GM19240 (cell line): ENCODE data around the gene CRYAB.

Experiments
- DNase-seq: peaks from one replicate; pipeline ENCODE4 v3.0.0; 2011; ENCODE audit warnings: low spot score; ENCODE audit not compliant: insufficient read length

The CRYAB gene, protein sequence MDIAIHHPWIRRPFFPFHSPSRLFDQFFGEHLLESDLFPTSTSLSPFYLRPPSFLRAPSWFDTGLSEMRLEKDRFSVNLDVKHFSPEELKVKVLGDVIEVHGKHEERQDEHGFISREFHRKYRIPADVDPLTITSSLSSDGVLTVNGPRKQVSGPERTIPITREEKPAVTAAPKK

DNA sequence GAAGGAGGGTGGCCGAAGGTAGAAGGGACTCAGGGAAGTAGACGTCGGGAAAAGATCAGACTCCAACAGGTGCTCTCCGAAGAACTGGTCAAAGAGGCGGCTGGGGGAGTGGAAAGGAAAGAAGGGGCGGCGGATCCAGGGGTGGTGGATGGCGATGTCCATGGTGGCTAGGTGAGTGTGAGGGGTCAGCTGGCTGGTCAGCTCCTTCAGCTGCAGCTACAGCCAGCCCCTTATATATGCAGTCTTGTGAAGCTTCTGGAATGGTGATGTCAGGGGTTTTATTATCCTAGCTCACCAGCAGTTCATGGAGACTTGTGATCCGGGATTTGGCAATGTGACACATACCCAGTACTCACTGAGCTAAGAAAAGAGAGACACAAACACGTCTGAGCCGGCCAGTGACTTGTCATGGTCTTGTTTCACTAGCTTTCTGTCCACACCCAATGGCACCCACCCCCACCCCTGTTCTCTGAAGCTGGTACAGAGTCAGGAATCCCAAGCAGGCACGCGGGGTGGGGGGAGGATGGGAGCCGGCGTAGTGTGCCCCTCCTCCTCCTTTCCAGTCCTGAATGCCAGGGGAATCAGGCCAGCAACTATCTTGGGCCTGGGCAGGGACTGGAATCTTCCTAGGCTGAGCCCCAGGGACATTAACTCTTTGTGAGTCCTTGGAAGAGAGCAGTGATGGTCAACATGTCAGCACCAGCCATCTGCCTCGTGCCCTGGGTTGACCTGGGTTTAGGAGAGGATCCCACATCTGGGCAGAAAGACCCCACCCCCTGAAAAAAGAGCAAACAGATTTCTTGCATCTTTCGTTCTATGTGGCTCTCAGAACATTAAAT is at the start of gene CRYAB:
CRYAB (minus strand) TSS at position 208 of the 839 bp plus-strand sequence; CDS start at position 162, 46 bp downstream.
- no peak for DNase-seq

DNA sequence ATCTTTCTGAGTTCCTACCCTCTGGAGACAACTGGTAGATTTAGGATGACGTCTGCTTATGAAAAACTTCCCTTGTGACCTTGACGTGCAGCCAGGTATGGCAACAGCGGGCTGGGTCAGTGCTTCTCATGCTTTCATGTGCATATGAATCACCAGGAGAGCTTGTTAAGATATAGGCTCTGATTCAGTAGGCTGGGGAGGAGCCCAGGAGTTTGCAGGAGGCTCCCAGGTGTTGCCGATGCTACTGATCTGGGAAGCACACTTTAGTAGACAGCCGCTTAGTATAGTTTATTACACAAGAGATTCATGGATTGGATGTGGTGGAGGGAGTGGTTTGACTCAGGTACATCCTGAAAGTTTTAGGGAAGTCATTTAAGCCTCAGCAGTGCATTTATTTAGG is 49.3 kb upstream of the CRYAB start:
- DNase-seq = no peak

DNA sequence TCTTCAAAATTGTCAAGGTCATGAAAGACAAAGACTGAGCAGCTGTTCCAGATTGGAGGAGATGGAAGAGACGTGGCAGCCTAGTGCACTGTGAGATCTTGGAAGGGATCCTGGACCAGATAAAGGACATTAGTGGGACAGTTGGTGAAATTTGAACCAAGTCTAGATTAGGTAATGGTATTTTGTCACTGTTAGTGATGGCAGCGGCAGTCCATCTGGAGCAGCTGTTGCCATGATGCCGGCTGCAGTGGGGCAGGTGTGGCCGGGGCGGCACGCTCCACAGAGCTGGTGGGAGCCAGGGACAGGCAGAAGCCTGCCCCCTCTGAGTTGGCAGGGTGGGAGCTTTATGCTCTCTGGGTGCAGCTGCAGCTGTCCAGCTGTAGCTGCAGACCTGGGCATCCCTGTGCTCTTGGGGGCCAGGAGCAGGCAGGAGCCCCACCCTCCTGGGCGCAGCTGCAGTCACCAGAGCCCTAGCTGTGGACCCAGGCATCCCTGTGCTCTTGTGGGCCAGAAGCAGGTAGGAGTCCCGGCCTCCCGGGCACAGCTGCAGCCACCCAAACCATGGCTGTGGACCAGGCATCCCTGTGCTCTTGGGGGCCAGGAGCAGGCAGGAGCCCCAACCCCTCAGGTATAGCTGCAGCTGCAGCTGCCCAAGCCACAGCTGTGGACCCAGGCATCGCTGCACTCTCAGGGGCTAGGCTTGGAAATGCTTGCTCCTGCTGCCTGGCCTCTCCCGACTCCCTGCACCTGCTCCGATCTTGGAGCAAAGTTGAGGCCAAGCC is 46.3 kb upstream of the CRYAB start:
- no peak for DNase-seq

DNA sequence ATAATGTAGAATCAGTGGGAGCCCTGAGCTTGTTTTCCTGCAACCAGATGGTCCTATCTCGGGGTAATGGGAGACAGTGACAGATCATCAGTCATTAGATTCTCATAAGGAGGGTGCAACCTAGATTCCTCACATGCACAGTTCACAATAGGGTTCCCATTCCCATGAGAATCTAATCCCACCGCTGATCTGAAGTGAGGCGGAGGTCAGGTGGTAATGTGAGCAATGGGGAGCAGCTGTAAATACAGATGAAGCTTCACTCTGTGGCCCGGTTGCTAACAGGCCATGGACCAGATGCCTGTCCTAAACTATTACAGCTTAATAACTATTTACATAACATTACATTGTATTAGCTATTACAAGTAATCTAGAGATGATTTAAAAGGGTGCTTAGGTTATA is 42.6 kb upstream of the CRYAB start:
- DNase-seq = no peak

DNA sequence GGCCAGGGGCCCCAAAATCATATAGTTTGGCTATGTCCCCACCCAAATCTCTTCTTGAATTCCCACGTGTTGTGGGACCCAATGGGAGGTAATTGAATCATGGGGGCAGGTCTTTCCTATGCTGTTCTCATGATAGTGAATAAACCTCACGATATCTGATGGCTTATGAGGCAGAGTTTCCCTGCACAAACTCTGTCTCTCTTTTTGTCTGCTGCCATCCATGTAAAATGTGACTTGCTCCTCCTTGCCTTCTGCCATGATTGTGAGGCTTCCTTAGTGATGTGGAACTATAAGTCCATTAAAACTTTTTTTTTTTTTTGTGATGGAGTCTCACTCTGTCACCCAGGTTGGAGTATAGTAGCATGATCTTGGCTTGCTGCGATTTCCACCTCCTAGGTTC is 40.0 kb upstream of the CRYAB start:
- DNase-seq = no peak

DNA sequence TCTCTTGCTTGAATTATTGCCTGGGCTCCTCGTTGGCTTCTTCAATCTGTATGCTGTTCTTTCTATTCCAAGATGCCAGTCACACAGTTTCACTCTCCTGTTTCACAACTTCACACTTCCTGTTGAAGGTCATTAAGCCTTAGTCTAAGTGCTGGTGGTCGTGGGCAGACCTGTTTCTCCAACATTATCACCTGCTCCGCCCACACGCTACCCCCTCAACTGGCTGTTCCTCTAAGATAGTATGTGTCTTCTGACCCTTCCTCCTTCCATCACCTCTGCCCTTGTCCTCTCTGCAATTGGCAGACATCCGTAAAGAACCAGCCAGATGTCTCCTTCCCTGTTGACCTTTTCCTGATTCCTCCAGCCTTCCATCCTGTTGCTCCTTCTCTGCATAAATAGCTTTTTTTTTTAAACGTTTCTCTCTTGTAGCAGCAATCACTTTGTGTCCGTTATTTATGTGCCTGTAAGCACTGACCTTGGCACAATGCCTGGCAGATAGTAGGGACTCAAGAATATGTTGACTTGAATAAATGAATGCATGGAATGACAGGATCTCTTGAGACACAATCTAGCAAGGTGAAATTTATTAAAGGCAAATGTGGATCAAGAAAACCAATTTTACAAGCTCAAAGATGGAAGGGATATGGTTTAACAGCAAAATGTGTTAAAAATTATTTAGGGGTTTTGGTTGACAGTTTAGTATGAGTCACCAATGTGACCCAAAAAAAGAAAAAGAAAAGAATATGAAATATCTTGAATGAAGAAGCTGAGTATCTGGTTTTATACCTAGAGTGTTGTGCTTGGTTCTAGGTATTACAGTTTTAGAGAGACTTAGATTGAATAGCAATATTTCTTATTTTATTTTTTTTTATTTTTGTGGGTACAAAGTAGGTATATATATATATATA is 38.2 kb upstream of the CRYAB start:
- no peak for DNase-seq

DNA sequence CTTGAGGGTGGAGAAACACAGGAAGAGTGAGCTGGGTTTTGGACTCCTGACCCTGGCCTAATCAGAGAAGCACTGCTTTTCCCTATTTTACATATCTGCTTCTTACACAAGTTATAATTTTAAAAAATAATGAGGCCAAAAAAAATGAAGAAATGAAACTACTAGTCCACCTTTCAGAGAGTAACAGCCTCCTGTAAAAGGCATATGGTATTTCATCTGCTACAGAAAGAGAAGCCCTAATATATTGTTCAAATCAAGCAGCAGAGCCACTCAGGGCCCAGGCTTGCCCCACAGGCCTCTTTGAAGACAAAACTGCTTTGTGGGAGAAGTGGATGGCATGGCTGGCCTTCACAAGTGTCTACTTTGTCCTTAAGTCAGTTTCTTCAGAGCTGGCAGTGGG is 35.6 kb upstream of the CRYAB start:
- DNase-seq = no peak

DNA sequence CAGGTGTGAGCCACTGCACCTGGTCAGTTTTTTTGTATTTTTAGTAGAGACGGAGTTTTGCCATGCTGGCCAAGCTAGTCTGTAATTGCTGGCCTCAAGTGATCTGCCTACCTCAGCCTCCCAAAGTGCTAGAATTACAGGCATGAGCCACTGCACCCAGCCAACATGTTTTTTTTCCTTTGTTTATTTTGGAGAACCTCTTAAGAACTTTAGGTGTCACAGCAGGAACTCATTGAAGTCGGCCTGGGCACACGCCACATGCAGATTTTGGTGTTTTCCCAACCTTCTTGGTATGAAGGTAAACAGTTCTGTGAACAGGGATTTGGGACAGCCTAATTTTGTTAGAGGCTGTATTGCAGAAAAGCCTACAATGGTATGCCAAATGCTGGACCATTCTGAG is 34.9 kb upstream of the CRYAB start:
- DNase-seq = no peak

DNA sequence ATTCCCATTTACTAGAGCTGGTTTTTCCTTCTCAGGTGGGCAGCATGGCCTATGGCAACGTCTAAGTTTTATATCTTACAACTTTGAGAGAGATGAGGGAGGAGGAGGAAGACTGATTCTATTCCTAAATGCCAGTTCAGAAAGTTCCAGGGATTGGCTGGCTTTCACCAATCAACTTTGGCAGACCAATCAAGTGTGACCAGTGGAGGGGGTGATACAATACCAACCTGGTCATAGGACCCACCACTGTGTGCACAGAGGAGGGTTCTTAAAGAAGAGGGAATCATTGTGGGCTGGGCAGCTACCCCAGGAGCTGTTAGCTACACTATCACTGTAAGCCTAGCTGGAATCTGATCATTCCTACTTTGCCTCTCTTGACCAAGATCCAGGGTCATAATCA is 33.6 kb upstream of the CRYAB start:
- no peak for DNase-seq

DNA sequence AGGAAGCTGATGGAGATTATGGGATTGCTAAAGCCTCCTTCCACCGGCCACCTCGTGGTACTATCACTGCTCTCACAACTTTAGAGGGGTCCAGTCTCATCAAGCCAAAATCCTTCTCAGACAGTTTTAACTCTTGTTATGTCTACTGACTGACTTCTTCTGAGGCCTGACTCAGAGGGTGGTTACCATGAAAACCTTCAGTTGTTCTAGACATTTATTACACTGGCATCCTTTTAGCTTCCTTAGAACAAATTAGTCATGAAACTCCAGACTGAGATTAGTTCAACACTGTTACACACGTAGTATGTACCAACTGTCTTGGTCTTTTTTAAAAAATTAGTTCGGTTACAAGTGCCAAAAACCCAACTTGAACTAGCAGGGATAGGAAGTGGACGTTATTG is 33.1 kb upstream of the CRYAB start:
- no peak for DNase-seq

DNA sequence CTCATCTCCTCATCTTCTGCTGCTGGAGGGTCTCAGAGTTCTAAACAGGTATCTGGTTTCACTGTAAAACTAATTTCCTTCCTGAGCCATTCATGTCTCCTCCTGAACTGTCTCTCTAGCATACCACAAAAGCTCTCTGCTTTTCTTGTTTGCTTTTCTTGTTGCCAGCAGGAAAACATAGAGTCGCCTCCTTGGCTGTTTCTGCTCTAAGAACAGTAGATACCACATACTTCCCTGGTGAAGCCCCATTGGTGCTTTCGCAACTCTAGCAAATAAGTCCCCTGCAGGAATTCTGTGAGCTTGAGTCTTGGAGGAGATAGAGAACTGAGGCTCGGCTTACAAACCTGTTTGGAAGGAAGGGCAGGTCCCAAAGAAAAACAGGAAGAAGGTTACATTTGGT is 32.6 kb upstream of the CRYAB start:
- no peak for DNase-seq

DNA sequence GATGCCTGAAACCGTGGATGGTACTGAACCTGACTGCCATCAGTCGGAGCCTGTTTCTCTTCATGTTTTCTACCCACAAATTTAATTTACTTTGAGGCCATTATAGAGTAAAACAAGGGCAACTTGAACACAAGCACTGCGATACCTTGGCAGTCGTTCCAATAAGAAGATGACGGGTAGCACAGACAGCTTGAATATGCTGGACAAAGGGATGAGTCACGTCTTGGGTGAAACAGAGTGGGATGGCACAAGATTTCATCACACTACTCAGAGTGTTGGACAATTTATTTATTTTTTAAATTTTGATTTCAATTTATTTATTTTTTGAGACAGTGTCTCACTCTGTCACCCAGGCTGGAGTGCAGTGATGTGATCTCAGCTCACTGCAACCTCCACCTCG is 31.3 kb upstream of the CRYAB start:
- DNase-seq = no peak

DNA sequence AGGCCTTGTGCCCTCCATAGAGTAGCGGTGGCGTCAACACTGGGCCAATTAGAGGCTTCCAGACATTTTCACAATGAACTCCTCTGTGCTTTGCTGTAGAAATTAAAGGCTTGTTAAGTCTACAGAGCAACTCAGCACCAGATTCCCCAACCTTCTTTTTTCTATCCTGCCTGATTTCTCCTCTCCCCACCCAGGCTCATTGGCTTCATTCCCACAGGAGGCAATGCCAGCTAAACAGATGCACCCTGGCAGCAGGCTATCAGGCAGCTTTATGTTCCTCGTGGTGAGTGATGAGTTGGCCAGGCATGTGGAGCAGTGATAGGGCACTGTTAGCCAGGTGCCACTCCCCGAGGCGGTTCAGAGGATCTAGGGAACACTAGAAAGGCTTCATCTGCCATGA is 30.4 kb upstream of the CRYAB start:
- no peak for DNase-seq

DNA sequence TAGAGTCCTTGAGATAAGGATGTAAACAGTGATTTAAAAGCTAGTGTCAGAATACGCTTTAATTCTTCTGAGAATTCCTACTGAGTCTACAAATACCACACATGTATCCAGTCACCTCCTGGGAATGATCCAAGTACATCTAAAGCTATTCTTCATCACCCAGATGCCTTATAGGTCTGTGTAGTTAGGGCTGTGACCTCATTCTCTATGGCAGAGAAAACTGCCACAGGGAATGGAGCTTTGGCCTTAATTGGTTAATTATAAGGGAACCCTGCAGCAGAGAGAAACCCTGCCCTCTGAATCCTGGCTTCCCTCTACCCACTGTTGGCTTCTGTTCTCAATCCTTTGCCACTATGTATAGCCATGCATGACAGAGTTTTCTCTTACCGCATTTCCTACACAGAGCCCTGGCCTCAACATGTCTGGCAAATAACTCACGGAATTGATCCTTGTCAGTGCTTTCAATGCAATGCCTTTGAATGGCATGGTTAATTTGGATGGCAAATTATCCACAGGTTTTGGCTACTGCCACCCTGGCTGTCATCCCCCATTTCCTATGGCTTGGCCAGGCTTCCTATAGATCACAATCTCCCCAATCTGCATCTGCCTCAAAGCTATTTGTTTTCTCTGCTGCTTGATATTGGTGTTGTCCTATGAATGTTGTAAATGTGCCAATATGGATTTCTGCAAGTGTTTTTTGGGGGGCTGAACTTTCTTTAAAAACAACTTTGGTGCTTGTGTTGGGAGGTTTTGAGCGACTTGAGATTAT is 28.4 kb upstream of the CRYAB start:
- no peak for DNase-seq

DNA sequence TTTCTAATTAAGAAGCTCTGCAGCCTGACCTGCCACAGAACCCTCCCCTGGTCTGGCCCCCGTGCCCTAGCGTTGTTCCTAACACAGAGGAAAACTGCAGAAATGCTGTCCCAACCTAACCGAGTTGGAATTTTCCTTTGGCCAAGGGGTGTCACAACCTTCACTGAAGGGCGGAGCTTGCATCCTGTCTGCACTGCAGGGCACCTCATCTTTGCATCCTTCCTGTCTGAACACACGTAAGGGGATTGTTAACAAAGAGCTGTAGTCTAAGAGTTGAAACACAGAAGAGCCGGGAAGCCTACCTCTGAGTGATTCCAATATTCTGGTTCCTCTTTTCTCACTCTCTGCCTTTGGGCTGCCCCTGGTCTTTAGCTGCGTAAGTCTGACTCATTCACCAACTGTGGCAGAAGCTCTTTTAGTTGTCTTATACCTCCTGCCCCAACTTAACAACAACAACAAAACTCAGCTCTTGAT is 27.2 kb upstream of the CRYAB start:
- peak; percentile 47 for DNase-seq

DNA sequence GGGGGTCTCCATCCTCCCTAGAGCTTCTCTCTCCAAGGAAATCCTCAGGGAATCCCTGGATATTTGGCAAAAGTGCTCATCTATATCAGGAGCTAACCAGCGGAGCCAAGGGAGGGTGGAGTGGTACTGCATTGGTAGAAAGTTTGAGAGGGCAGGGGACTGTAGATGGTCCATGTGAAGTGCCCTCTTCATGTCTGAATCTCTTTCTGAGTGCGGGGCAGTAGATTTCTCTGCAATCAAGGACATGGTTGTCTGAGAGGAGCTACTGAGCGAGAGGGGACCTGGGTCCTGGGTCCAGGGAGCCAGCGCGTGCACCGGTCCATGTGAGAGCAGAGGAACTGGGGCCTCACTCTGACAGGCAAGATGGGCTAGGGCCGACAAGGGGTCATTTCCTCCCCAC is 26.3 kb upstream of the CRYAB start:
- DNase-seq = no peak

DNA sequence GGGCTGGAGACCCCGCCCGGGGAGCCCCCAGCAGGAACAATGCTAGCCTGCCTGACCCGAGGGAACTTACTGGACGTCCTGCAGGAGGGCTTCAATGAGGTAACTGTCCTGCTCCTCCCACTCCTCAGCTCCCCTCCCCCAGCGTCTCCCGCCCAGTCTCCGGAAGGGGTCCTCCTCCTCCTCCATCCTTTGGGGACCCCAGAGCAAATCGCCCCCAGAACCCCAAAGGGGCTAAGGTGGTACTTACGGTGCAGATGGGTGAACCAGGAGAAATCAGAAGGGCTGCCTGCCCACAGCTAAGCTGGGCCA is 25.8 kb upstream of the CRYAB start:
- DNase-seq = no peak

DNA sequence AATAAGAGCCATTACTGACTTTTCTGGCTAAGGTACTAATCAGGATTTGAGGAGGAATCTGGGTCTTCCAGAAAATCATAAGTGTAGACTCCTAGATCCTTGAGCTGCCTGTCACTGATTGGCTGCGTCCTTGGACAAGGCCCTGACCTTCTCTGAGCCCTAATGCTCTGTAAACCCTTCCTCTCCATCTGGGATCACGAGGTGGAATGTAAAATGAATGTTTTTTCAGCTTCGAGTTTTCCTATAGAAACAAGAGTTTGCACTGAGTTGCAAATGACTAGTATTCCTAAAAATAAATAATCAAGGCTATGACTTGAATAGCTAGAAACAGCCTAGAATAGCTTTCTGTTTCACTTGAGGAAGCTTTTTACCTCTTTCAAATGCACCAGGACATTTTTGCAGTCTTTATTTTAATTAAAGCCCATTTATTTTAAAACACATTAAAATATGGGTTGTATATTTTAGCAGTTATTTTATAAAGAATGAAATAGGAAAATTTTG is 24.5 kb upstream of the CRYAB start:
- no peak for DNase-seq

DNA sequence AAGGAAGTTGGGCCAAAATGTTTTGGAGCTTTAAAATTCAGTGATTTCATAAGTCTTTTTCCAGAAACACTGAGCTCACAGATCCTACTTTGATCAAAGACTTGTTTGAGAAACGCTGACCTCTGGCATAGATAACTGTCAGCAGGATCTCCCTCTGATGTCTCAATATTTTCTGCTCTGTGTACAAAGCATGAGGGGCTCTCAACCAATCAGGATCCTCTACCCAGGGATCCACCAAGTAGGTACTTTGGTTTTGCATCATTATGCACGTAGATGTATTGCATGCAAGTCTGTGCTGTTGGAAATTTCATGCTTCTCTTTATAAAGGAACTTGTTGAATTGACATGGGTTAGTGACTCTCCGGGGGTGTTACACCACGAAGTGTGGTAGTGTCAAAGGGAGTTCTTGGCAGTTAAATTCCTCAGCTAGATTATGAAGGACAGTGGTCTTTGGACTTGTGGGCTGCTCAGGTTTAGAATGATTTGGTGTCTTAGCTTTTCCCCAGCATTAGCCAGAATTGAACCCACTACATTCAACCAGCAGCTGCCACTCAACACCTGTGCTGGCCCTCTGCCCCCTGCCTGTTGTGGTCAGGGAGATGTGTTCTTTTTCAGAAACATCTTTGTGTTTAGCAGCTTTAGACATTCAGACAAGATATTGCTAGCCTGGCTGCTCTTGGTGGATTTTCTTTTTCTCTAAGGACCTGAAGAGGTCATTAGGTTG is 23.9 kb upstream of the CRYAB start:
- DNase-seq = no peak

DNA sequence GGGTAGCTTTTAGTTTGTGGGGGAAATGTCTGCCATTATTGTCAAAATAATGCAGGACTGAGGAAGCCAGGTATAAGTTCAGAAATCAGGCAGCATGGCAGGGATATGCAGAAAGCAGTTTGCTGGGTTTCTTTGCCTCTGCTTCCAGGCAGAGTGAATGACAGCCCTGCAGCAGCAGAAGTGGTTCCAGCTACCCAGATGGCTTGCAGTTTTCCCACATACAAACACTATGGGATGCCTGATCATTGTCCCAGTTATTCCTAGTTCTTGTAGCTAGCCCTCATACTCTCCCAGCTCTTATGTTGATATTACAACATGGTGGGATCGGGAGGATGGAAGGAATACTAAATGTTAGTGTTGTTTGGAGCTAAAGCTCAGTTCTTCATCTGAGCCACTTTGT is 22.7 kb upstream of the CRYAB start:
- DNase-seq = no peak
